ENCODE results near the gene BACE2. TPM values are rescaled to one million over a fixed set of nuclear protein-coding genes. Genes with fewer than 3 reads are reported as not detected.
"Not testable (repeated sequence)": the region's sequence is repeated elsewhere in the genome, so short reads cannot be mapped to it uniquely, and the experiment has no call there.

BACE2 gene
- total and polyA plus RNA-seq, 2 donors (not counting 1 experiment from before 2014, with no cell fraction given) = 18.4 to 40.8 TPM

GRCh38 chr21:41313285-41314164 is 145.6 kb downstream of the BACE2 start:
- H3K79me2 ChIP-seq (ENCODE audit: control insufficient read depth, insufficient read depth, low read length); H3K9me3 Mint-ChIP-seq (ENCODE audit: insufficient read depth); H3K27ac ChIP-seq (ENCODE audit: low read length in 2 of 2); H3K4me2 ChIP-seq (replicated peaks; ENCODE audit: low read depth, low read length, poor library complexity, severe bottlenecking); ATAC-seq (ENCODE audit: low read depth); DNase-seq; POLR2A ChIA-PET; H2AFZ ChIP-seq (ENCODE audit: insufficient read depth, low read depth, low read length, poor library complexity, severe bottlenecking); H3K4me3 Mint-ChIP-seq; H4K20me1 ChIP-seq (ENCODE audit: control insufficient read depth, insufficient read depth, low read length, poor library complexity, severe bottlenecking); H3K9ac ChIP-seq (ENCODE audit: low read length); CTCF ChIA-PET; H3K9me3 ChIP-seq (ENCODE audit: control extremely low read depth in 1 of 3, control insufficient read depth in 2 of 3, insufficient read depth in 1 of 3, low read length in 2 of 3); H3K36me3 ChIP-seq (replicated peaks in 1 of 2; ENCODE audit: control extremely low read depth in 1 of 2, control insufficient read depth in 1 of 2, extremely low read depth in 1 of 2, insufficient read depth in 2 of 2, low read length in 1 of 2); H3K4me3 ChIP-seq (ENCODE audit: control extremely low read depth in 1 of 5, extremely low read depth in 1 of 5, insufficient read depth in 1 of 5, low read depth in 2 of 5, low read length in 4 of 5); H3K27ac Mint-ChIP-seq; H3K4me1 Mint-ChIP-seq: not testable (repeated sequence)
- intact Hi-C loops (cut with micrococcal nuclease) = loop anchor here (2.0 kb wide), 1 partner anchor 21 kb away; no protein-coding TSS in a partner anchor
- peaks cover 52% of the 10 kb centered on the region for H3K27me3 Mint-ChIP-seq
- WGBS (ENCODE audit: insufficient coverage) = 83% methylated on average over 1 of the region's 8 CpGs
- Histone ChIP-seq H3K27me3 (replicated peaks in 1 of 4; ENCODE audit: control extremely low read depth in 1 of 4, control insufficient read depth in 3 of 4, insufficient read depth in 4 of 4, low read length in 3 of 4) (peaks cover 0 to 40% (median 17%) of the 10 kb centered on the region in 4 experiments), H3K4me1 (ENCODE audit: control insufficient read depth in 2 of 2, insufficient read depth in 2 of 2, low read length in 2 of 2) (peaks cover 9 to 15% of the 10 kb centered on the region in 2 donors)

- ChIA-PET POLR2A (no interaction called here), CTCF (no interaction called here)
- Mint-ChIP-seq H3K4me3 (peak overlapping the region; percentile 29), H3K27ac (no peak overlapping the region), H3K4me1 (peaks cover 5% of the 10 kb centered on the region), H3K27me3 (peaks cover 49% of the 10 kb centered on the region), H3K9me3 (ENCODE audit: insufficient read depth) (no peaks in the 10 kb centered on the region)
- Histone ChIP-seq H3K9ac (ENCODE audit: low read length) (no peak overlapping the region), H3K27ac (ENCODE audit: low read length in 2 of 2) (no peak overlapping the region), H3K4me3 (ENCODE audit: control extremely low read depth in 1 of 5, extremely low read depth in 1 of 5, insufficient read depth in 1 of 5, low read depth in 2 of 5, low read length in 4 of 5) (no peak overlapping the region), H3K36me3 (replicated peaks in 1 of 2; ENCODE audit: control extremely low read depth in 1 of 2, control insufficient read depth in 1 of 2, extremely low read depth in 1 of 2, insufficient read depth in 2 of 2, low read length in 1 of 2) (no peaks in the 10 kb centered on the region), H3K9me3 (ENCODE audit: control extremely low read depth in 1 of 3, control insufficient read depth in 2 of 3, insufficient read depth in 1 of 3, low read length in 2 of 3) (no peaks in the 10 kb centered on the region), H2AFZ (ENCODE audit: insufficient read depth, low read depth, low read length, poor library complexity, severe bottlenecking) (no peak overlapping the region), H3K4me1 (ENCODE audit: control insufficient read depth in 2 of 2, insufficient read depth in 2 of 2, low read length in 2 of 2) (peaks cover 9 to 15% of the 10 kb centered on the region in 2 donors), H3K79me2 (ENCODE audit: control insufficient read depth, insufficient read depth, low read length) (no peaks in the 10 kb centered on the region), H4K20me1 (ENCODE audit: control insufficient read depth, insufficient read depth, low read length, poor library complexity, severe bottlenecking) (no peaks in the 10 kb centered on the region), H3K4me2 (replicated peaks; ENCODE audit: low read depth, low read length, poor library complexity, severe bottlenecking) (no peak overlapping the region), H3K27me3 (replicated peaks in 1 of 4; ENCODE audit: control extremely low read depth in 1 of 4, control insufficient read depth in 3 of 4, insufficient read depth in 4 of 4, low read length in 3 of 4) (peaks cover 0 to 42% (median 16%) of the 10 kb centered on the region in 4 experiments)
- intact Hi-C loops (cut with micrococcal nuclease) = loop anchor here (2.0 kb wide), 1 partner anchor 23 kb away; no protein-coding TSS in a partner anchor
- WGBS (ENCODE audit: insufficient coverage) = 96% methylated on average over 5 of the region's 6 CpGs
- TF ChIP-seq CTCF (IDR thresholded peaks at IDR 0.05) (no peak), EZH2 (IDR thresholded peaks at IDR 0.05; ENCODE audit: borderline replicate concordance, insufficient read depth, low read depth, low read length, poor library complexity, severe bottlenecking) (no peak)
- DNase-seq (no peak), ATAC-seq (ENCODE audit: low read depth) (no peak)
Measured at GRCh38 chr21:41315726-41316125, 147.8 kb downstream of the BACE2 start.
